Islet precursor cell (in vitro differentiated cells): ENCODE data around the gene PCSK6.

Source experiments
- DNase-seq: peaks from one replicate; pipeline ENCODE4 v3.0.0-alpha.2; 2018

The PCSK6 gene

GRCh38 chr15:101481917-101482525, 7.5 kb downstream of the PCSK6 start:
- DNase-seq: peak; percentile 71

GRCh38 chr15:101481381-101481705, 8.2 kb downstream of the PCSK6 start:
- DNase-seq: peak; percentile 61

GRCh38 chr15:101480613-101481380, 8.7 kb downstream of the PCSK6 start:
- peak; percentile 68 for DNase-seq

GRCh38 chr15:101479851-101480612, 9.5 kb downstream of the PCSK6 start:
- DNase-seq: peak; percentile 69

- DNase-seq: peak; percentile 54
Observed at GRCh38 chr15:101479342-101479845, 10.1 kb downstream of the PCSK6 start.

GRCh38 chr15:101478701-101479341, 10.7 kb downstream of the PCSK6 start:
- DNase-seq: no peak

- peak; percentile 62 for DNase-seq
Observed at GRCh38 chr15:101477851-101478362, 11.6 kb downstream of the PCSK6 start.

- peak; percentile 40 for DNase-seq
Observed at GRCh38 chr15:101476756-101477155, 12.8 kb downstream of the PCSK6 start.

- no peak for DNase-seq
Observed at GRCh38 chr15:101474983-101475382, 14.5 kb downstream of the PCSK6 start.

- no peak for DNase-seq
Observed at GRCh38 chr15:101474233-101474632, 15.3 kb downstream of the PCSK6 start.

- DNase-seq: peak; percentile 50
Observed at GRCh38 chr15:101472033-101472432, 17.5 kb downstream of the PCSK6 start.

GRCh38 chr15:101470548-101471239, 18.8 kb downstream of the PCSK6 start:
- DNase-seq: peak; percentile 60

- DNase-seq: peak; percentile 45
Observed at GRCh38 chr15:101469520-101470288, 19.8 kb downstream of the PCSK6 start.

- no peak for DNase-seq
Observed at GRCh38 chr15:101466188-101466587, 23.3 kb downstream of the PCSK6 start.

GRCh38 chr15:101464999-101465669, 24.4 kb downstream of the PCSK6 start:
- DNase-seq: peak; percentile 41

GRCh38 chr15:101464256-101464998, 25.1 kb downstream of the PCSK6 start:
- DNase-seq: peak; percentile 55

- peak; percentile 50 for DNase-seq
Observed at GRCh38 chr15:101463696-101464095, 25.8 kb downstream of the PCSK6 start.

GRCh38 chr15:101463270-101463669, 26.2 kb downstream of the PCSK6 start:
- DNase-seq: peak; percentile 45

GRCh38 chr15:101461097-101461496, 28.4 kb downstream of the PCSK6 start:
- no peak for DNase-seq
